Endometrial microvascular endothelial cells (primary cell): ENCODE data around the gene SERPINA5. TPM values are rescaled to one million over a fixed set of nuclear protein-coding genes. Genes with fewer than 3 reads are reported as not detected.
"Not testable (repeated sequence)": the region's sequence is repeated elsewhere in the genome, so short reads cannot be mapped to it uniquely, and the experiment has no call there.

Experiments used
- in situ Hi-C: cut with HindIII; loops from 2 replicates; pipeline ENCODE4 v1.10.0; 2017; ENCODE audit warnings: low sequenced_read_pairs, low pct_unique_long_range_greater_than_20kb; ENCODE audit errors: inconsistent ontology term
- total RNA-seq: library from RNA; depleted of rRNA; stranded (reverse); fragments of >200 nt; gene quantifications from one replicate; pipeline ENCODE4 v1.2.3, GENCODE V29; 2015; ENCODE audit errors: inconsistent ontology term

Gene SERPINA5
- total RNA-seq, 1 donor from 2014 or later, result 0.09 TPM

DNA sequence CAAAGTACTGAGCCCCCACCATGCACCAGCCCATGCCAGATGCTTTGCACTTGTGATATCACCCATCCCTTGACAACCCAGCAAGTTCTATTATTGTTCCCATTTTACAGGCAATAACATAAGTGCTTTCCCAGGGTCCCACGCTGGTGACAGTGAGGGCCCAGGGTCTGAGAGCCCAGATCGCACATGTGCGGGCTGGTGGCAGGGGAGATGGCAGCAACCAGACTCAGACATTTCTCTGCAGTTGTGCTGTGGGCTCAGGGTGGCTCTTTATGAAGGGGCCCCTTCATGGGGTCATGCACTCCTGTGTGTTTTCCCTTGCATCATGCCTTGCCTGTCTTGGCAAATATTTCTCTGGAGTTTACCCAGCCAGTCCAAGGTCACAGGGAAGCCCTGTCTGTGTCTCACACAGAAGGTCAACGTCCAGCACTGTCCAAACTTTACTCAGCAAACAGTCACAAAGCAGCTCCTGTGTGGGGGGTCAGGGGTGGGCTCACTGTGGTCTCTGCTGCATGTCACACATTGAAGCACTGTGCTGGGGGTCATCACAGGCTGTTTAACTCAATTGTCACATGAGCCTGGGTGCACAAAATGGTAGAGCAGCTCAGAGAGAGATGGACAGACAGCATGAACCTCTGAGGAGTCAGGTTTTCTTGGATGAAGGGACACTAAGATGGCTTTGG is 12.7 kb downstream of the SERPINA5 start:
- in situ Hi-C loops, result no loop called here

DNA sequence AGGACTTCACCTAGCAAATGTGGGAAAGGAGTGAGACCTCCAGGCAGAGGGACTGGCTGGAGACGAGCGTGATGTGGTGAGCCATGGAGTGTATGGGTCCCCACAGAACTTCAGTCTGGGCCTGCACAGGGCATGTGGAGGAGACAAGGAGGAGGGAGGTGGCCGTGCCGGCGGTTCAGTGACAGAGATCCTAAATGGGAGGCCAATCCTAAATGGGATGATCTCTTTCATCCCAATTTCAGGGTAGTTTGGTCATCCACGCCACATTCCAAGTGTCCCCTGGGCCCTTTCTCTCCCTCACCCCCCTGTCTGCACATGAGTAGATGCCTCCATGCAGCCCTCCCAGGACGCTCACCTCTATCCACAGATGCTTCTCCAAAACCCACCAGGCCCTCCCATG is 13.2 kb downstream of the SERPINA5 start:
- in situ Hi-C loops, result no loop called here

DNA sequence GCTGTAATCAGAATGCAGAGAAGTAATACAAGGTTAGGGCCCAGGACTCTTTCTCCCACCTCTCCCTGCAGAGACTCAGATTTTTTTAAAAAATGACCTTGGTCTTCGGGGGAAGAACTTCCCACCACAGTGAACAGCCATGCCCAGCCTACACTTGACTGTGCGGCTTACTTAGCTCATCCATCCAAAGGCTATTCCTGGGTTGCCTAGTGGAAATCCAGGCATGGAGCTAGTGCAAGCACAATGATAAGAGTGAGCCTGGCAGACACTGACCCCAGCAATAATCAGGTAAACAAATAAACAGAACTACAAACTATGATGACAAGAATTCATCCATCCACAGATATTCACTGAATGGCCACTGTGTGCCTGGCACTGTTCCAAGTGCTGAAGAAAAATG is 14.7 kb downstream of the SERPINA5 start:
- in situ Hi-C loops, result no loop called here

DNA sequence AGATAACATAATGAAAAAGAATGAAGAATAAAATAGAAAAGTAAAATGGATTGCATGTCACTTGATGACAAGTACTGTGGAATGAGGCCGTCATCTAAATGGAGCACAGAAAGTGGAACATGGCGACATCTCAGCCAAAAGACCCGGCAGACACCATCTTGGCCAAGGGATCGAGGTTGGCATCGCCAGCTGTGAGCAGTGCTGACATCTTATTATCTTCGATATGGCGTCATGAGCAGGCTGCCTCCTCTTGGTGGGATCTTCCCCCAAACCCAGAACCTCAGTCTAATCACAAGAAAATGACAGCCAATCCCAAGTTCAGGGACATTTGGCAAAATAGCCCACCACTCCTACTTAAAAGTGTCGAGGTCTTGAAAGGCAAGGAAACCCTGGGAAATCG is 15.1 kb downstream of the SERPINA5 start:
- in situ Hi-C loops, result no loop called here

DNA sequence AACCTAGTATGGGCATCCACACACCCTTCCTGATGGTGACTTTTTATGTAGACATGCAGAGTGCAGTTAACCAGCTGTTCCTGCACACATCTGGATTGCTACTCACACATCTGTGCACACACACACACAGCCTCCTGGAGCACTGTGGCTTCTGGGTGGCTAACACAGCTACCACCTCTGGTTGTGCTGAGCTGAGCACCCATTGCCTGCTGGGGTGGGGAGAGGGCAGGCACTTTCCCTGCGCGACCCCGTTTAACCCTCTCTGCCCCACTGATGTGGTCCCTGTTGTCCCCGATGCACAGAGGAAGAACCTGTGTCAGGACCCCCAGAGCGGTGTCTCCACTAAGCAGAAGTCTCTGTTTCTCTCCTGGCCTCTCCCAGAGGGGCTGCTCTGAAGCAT is 16.6 kb downstream of the SERPINA5 start:
- in situ Hi-C loops, result no loop called here

DNA sequence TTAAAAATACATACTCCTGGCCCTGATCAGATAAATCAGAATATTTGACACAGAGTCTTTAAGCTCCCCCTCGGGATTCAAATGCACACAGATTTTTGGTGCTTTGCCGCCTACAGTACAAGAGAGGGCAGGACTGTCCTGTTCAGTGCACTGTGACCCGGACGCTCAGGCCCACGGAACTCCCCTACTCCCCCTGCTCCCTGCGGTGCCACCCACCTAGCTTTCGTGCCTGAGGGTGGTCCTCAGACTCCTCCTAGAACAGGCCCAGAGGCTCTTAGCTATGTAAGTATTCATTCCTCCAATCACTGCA is 17.2 kb downstream of the SERPINA5 start:
- in situ Hi-C loops, result no loop called here

DNA sequence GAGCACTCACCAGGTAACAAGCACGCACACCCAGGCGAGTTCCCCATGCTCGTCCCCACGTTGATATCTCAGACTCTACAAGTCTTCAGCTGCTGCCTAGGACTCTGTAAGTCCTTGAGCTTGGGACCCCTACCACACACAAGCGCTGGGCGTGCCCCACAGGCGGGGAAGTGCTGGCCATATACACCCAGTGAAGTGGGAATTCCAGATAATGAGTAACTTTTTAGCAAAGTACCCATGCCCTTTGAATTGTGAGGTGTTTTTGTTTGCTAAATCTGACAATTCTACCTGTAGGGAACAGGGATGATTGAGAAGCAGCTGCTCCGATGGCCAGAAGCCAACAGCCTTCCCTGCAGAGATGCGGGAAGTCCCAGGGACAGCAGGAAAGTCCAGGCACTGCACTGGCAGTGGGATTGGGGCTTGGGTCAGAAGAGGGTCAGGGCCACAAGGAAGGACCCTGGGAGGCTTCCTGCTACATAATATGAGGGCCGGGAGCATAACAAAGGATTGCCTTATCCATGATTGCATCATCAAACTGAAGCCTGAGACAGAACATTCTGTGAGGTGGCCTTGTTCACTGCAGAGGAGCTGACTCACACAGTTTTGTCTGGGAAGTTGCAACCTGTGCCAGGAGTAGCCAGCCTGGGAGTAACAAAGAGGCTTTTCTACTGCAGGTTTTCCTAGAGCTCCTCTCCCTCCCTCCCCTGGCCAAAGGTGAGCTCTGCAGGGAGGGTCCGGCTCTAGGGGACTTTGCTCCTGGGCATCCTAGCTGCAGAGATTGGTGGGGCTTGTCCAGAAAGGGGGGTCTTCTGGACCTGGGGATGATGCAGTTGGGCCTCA is 17.8 kb downstream of the SERPINA5 start:
- in situ Hi-C loops, result no loop called here

DNA sequence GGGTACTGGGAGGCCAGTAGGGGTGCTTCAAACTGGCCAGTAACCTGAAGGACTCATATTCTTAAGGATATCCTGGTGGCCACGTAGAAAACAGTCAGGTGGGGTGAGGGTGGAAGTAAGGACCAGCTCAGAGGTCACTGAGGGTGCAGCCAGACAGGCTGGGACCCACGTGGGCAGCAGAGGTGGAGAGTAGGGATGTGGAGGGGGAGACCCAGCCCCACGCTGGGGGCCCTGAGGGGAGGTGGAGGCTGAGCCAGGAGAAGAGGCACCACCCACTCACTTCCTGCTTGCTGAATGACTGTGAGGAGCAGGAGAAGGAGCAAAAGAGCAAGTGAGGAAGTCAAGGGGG is 18.4 kb downstream of the SERPINA5 start:
- in situ Hi-C loops, result no loop called here

DNA sequence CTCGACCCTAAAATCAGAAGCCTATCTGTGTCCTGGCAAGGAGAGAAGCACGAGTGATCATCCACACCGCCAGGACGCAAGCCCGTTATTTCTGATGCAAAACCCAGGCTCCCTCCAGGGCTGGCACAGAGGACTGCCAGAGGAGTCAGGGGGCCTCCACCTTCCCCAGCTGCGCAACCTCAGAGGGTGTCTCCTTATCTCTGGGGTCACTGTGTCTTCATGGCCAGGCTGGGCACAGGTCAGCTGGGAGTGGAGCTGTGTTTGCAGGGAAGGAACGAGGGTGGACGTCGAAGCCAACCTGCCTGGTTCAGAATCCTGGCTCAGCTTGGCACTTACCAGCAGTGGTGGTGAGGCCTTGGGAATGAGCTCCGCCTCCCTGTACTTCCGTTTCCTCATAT is 18.9 kb downstream of the SERPINA5 start:
- in situ Hi-C loops, result no loop called here

DNA sequence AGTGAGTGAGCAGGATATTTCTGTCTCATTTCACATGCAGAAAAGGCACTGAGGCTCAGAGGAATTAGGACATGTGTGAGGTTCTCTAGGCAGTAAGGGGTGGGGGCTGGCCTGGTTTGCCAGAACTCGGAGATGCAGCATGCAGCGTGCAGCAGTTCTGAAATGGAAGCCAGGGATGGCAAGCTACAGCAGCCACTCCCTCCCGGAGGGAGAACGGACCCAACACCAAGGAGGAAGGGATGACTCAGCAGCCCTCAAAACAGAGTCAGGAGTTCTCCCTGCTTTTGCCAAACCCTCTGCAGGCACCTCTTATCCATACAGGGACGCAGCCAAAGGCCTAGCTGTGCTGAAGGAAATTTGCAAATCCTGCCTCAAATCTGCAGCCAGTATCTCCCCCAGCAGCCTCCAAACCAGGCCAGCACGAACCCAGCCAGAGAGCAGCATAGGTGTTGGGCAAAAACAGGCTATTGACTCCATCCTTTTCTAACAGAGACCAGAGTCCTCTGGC is 20.7 kb downstream of the SERPINA5 start:
- in situ Hi-C loops, result no loop called here

DNA sequence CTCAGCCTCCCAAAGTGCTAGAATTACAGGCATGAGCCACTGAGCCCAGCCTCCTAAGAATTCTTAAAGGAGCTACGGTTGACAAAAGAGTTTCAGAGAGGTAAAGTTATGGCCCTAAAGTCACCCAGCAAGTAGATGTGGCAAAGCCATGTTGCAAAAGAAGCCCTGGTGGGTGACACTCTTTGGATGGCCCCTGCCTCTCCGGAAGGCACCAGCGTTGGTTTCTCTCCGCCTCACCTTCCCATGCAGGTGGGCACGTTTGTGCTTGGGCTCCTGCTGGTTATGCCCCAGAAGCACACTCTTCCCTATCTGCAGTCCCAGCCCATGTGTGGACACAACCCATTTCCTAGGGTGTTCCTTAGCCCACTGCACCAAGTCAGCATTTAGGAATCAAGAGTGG is 21.5 kb downstream of the SERPINA5 start:
- in situ Hi-C loops, result no loop called here

DNA sequence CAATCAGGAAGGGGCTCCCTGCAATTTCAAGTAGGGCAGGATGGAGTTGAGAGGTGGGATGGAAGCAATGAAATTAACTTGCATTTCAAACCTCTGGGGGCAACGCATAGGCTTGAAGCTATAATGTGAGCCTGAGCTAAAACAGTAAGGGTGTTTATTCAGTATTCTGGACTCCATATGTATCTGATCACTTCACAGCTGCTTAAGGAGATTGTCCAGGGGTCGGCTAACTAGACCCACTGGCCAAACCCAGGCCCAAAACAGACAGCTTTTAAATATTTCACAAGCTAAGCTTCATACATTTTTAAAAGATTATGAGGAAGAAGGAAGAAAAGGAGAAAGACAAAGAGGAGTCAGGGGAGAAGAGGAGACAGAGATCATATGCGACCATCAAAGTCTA is 24.1 kb downstream of the SERPINA5 start:
- in situ Hi-C loops, result no loop called here

DNA sequence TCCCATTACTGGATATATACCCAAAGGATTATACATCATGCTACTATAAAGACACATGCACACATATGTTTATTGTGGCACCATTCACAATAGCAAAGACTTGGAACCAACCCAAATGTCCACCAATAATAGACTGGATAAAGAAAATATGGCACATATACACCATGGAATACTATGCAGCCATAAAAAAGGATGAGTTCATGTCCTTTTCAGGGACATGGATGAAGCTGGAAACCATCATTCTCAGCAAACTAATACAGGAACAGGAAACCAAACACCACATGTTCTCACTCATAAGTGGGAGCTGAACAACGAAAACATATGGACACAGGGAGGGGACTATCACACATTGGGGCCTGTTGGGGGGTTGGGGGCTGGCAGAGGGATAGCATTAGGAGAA is 27.7 kb downstream of the SERPINA5 start:
- in situ Hi-C loops, result not testable (repeated sequence)

DNA sequence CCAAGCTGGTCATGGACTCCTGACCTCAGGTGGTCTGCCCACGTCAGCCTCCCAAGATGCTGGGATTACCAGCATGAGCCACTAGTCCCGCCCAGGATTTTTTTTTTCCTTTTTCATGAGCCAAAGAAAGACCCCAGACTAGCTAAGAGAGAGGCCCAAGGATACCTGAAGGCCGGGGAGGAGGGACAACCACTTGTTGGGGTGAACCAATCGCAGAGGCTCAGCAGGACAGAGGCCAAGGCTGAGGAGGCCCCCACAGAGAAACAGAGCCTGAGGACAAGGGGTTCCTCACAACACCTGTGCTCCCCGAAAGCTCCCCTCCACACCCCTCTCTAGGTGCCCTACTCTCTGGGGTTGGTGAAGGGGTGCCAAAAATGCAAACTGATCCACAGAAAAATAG is 30.0 kb downstream of the SERPINA5 start:
- in situ Hi-C loops, result no loop called here

DNA sequence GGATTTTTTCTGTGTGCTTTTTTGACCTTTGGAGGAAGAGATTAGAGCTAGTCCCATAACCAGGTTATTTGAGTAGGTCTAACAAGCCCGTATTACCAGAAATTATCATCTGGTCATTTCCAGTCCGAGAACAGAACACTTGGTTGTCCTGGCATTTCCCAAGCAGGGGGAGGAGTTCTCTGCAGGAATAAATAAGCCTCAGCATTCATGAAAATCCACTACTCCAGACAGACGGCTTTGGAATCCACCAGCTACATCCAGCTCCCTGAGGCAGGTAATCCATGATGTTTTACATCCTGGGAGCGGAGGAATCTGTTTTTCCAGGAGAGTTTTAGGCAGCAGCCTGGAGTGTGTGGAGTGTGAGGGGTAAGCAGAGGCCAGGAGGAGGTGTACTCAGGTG is 30.9 kb downstream of the SERPINA5 start, which contains the start of gene SERPINA3:
TSS of gene SERPINA3 (plus strand) at position 218 of the 400 bp plus-strand sequence. CDS start 2,051 bp downstream, outside the sequence.
- in situ Hi-C loops, result no loop called here

DNA sequence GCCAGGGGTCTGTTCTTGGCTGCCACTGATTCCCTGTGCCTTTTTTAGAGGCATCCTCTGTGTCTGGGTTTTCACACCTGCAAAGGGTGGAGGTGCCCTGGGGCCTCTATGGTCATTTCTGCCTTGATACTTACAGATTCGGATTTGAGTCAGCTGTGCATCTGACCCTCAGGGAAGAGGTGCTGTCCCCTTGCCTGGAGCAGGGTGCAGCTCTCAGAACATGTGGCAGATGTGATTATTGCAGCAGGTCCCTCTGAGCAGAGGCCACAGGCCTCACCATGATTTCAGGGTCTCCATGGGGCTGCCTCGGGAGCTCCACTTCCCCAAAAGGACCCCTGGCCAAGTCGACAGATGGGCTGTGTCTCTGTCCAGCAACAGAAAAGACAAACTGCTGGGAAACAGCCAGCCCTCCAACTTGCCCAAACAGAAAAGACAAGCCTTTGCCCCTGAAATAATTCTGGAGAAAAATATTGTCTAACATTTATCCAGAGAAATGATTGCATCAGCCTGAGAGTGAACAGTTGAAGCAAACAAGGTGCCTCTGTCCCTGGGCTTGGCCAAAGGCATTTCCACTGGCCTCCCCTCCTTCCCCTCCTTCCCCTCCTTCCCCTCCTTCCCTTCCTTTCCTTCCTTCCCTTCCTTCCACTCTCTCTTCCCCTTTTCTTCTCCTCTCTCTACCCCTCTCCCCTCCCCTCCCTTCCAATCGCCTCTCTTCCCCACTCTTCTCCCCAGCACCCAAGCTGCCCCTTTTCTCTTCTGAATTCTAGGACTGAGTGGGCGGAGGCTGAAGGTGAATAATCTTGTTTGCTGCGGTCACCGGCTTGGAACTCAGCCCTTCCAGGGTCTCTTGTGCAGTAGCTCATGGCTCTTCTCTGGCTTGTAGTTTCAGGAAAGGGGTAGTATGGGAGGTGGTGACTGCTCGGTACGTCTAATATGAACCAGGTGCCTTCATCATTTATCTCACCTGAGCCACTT is 31.6 kb downstream of the SERPINA5 start:
- in situ Hi-C loops, result no loop called here

DNA sequence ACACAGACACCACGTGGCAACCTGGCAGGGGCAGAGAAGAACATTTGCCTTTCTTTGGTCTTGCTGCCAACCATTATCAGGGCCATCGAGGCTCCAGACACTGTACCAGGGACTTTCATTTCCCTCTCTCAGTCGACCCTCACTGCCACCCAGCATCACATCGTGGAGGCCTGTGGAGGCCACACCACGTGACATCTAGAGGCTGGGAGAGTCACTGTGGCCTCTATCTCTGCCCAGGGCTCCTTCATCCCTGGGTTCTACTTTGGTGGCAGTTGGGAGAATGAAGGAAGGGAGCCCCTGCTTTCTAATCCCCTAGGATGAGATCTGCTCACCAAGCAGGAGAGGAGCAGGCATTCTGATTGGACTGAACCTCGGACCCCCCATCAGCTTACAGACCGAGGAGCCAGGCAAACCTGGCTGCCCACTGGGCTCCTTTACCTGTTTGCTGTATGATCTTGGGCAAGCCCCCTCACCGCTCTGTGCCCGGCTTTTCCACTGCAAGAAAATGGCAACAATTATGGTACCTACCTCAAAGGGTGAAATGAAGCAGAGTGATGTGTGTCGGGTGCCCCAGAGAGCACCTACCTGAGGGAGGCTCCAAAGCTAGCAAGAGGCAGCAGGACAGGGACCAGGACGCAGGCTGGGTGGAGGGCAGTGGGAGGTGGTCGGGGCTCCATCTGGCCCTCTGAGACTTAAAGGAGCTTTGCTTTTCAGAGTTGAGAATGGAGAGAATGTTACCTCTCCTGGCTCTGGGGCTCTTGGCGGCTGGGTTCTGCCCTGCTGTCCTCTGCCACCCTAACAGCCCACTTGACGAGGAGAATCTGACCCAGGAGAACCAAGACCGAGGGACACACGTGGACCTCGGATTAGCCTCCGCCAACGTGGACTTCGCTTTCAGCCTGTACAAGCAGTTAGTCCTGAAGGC is 32.8 kb downstream of the SERPINA5 start:
- in situ Hi-C loops, result no loop called here

DNA sequence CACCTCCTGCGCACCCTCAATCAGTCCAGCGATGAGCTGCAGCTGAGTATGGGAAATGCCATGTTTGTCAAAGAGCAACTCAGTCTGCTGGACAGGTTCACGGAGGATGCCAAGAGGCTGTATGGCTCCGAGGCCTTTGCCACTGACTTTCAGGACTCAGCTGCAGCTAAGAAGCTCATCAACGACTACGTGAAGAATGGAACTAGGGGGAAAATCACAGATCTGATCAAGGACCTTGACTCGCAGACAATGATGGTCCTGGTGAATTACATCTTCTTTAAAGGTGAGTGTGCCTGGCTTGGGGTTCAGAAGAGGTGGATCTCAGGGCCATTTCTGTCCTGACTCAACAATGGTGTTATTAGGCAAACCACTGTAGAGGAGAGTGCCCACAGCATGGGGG is 33.6 kb downstream of the SERPINA5 start:
- in situ Hi-C loops, result no loop called here
